Right renal cortex interstitium (tissue), 3 donors: Measurements from ENCODE around the gene RPL9. TPM values are rescaled to one million over a fixed set of nuclear protein-coding genes. Genes with fewer than 3 reads are reported as not detected.
"Not testable (repeated sequence)": the region's sequence is repeated elsewhere in the genome, so short reads cannot be mapped to it uniquely, and the experiment has no call there.

Source experiments
- DNase-seq, 3 donors: peaks; one replicate each; pipeline ENCODE4 v3.0.0-alpha.2; 2013; ENCODE audit warnings: low read depth in 3 of 3, low spot score in 2 of 3
- polyA plus RNA-seq, 3 donors: library from polyadenylated mRNA; unstranded; fragments of 120-200 nt; gene quantifications; one replicate each; pipeline ENCODE4 v1.2.1, GENCODE V29; 2013; ENCODE audit not compliant: insufficient read length in 3 of 3

Gene RPL9
- polyA plus RNA-seq, 3 donors: 503 to 1,797 (median 560) TPM

GRCh38 chr4:39427520-39428114, 31.1 kb downstream of the RPL9 start:
- no peak for DNase-seq

- no peak for DNase-seq
Observed at GRCh38 chr4:39426728-39427127, 32.0 kb downstream of the RPL9 start.

GRCh38 chr4:39425297-39425696, 33.4 kb downstream of the RPL9 start:
- not testable (repeated sequence) for DNase-seq

- DNase-seq: no peak
Observed at GRCh38 chr4:39422247-39422646, 36.5 kb downstream of the RPL9 start.

- DNase-seq: no peak
Observed at GRCh38 chr4:39415678-39416283, 42.9 kb downstream of the RPL9 start.

GRCh38 chr4:39411561-39411960, 47.2 kb downstream of the RPL9 start:
- DNase-seq: not testable (repeated sequence)

GRCh38 chr4:39410415-39410814, 48.3 kb downstream of the RPL9 start:
- DNase-seq: no peak

GRCh38 chr4:39407584-39407885, 51.2 kb downstream of the RPL9 start:
- DNase-seq: no peak

GRCh38 chr4:39406763-39407583, 51.7 kb downstream of the RPL9 start, which contains the start of gene KLB:
Gene KLB, plus strand, starts transcription at chr4:39406930. Its CDS starts 20 bp downstream, at chr4:39406950.
- DNase-seq: no peak

Other genes with a start within 250 kb of the RPL9 start
- 10 to 100 TPM; 79.7 to 87.3 (median 80.9) TPM for gene RFC1, start 92.6 kb downstream of the RPL9 start, polyA plus RNA-seq
- under 1 TPM; 0.16 to 0.26 (median 0.19) TPM for gene KLB, start 52.0 kb downstream of the RPL9 start, polyA plus RNA-seq
- 10 to 100 TPM; 23.9 to 27.7 (median 26.7) TPM for gene LIAS, start 134 bp upstream of the RPL9 start, polyA plus RNA-seq
- 100 to 1,000 TPM in 1 of 3 donors, 10 to 100 TPM in 2; 98.2 to 106 (median 98.2) TPM for gene UGDH, start 68.5 kb upstream of the RPL9 start, polyA plus RNA-seq
- 10 to 100 TPM; 55.0 to 60.8 (median 60.2) TPM for gene SMIM14, start 179.9 kb upstream of the RPL9 start, polyA plus RNA-seq
- 10 to 100 TPM; 89.0 to 95.1 (median 94.7) TPM for gene UBE2K, start 239.2 kb upstream of the RPL9 start, polyA plus RNA-seq